Measurements from ENCODE around the gene ZDHHC1.

GRCh38 chr16:67386861-67387455 is 29.3 kb downstream of the ZDHHC1 start:
- TF ChIP-seq POLR2AphosphoS5 (IDR thresholded peaks at IDR 0.05; ENCODE audit: insufficient read depth, low read depth, low read length) (no peak), JUN (IDR thresholded peaks at IDR 0.05; ENCODE audit: borderline replicate concordance, insufficient read depth, insufficient read length, low read depth) (no peak)
